ENCODE measurements around the gene DNAJB13. TPM values are rescaled to one million over a fixed set of nuclear protein-coding genes. Genes with fewer than 3 reads are reported as not detected.

Gene DNAJB13
- total RNA-seq, 2 donors from 2014 or later, result not detected

DNA sequence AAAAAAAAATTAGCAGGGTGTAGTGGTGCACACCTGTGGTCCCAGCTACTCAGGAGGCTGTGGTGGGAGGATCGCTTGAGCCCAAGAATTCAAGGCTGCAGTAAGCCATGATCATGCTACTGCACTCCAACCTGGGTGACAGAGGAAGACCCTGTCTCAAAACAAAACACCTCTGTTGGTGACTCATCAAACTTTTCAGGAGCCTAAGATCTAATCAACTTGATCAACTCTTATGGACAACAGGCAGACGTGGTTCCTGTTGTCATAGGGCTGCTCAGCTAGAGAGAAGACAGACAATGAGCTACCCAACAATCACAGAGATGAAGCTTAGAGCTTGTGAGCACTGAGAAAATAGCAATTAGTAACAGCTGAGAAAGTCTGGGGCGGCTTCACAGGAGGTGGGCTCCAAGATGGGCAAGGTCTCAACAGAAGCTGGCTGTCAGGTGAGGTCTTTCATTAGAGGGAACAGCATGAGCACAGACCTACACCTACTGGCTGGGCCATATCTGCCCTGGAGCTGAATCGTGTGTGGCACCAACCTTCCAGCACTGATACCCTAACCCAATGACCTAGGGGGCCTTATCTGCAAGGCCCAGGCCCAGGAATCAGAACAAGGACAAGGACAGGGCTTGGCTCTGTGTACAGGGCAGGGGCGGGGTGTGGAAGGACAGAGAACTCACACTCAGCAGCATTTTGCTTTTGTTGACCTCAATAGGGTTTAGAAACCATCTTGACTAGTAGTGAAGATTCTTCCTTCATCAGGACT lies 65.3 kb downstream of the DNAJB13 start:
- Histone ChIP-seq H3K27ac (no peak overlapping the region), H3K36me3 (peaks cover 6% of the 10 kb centered on the region), H3K4me1 (peaks cover 0 to 41% of the 10 kb centered on the region in 2 donors), H3K4me3 (no peak overlapping the region), H3K9me3 (no peaks in the 10 kb centered on the region), H3K27me3 (no peaks in the 10 kb centered on the region)
- TF ChIP-seq, protein P1, sequence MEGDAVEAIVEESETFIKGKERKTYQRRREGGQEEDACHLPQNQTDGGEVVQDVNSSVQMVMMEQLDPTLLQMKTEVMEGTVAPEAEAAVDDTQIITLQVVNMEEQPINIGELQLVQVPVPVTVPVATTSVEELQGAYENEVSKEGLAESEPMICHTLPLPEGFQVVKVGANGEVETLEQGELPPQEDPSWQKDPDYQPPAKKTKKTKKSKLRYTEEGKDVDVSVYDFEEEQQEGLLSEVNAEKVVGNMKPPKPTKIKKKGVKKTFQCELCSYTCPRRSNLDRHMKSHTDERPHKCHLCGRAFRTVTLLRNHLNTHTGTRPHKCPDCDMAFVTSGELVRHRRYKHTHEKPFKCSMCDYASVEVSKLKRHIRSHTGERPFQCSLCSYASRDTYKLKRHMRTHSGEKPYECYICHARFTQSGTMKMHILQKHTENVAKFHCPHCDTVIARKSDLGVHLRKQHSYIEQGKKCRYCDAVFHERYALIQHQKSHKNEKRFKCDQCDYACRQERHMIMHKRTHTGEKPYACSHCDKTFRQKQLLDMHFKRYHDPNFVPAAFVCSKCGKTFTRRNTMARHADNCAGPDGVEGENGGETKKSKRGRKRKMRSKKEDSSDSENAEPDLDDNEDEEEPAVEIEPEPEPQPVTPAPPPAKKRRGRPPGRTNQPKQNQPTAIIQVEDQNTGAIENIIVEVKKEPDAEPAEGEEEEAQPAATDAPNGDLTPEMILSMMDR (IDR thresholded peaks at IDR 0.05), result no peak
- DNase-seq (ENCODE audit: low spot score), result no peak

GRCh38 chr11:74017631-74018030 lies 66.8 kb downstream of the DNAJB13 start:
- Histone ChIP-seq H3K27me3 (no peaks in the 10 kb centered on the region), H3K27ac (peak overlapping the region; percentile 89 to 91), H3K36me3 (peaks cover 6% of the 10 kb centered on the region), H3K9me3 (no peaks in the 10 kb centered on the region), H3K4me3 (no peak overlapping the region), H3K4me1 (peaks cover 0 to 32% of the 10 kb centered on the region in 2 donors)
- no peak for DNase-seq (ENCODE audit: low spot score)
- TF ChIP-seq, protein P1 (IDR thresholded peaks at IDR 0.05), result no peak

- Histone ChIP-seq H3K27me3 (no peaks in the 10 kb centered on the region), H3K4me1 (peaks cover 0 to 32% of the 10 kb centered on the region in 2 donors), H3K9me3 (no peaks in the 10 kb centered on the region), H3K36me3 (peaks cover 6% of the 10 kb centered on the region), H3K4me3 (no peak overlapping the region), H3K27ac (peak overlapping the region; percentile 89 to 91)
- TF ChIP-seq, protein P1 (IDR thresholded peaks at IDR 0.05), result no peak
- DNase-seq (ENCODE audit: low spot score), result peak; percentile 98
Observed at GRCh38 chr11:74018331-74019005, 67.6 kb downstream of the DNAJB13 start.

DNA sequence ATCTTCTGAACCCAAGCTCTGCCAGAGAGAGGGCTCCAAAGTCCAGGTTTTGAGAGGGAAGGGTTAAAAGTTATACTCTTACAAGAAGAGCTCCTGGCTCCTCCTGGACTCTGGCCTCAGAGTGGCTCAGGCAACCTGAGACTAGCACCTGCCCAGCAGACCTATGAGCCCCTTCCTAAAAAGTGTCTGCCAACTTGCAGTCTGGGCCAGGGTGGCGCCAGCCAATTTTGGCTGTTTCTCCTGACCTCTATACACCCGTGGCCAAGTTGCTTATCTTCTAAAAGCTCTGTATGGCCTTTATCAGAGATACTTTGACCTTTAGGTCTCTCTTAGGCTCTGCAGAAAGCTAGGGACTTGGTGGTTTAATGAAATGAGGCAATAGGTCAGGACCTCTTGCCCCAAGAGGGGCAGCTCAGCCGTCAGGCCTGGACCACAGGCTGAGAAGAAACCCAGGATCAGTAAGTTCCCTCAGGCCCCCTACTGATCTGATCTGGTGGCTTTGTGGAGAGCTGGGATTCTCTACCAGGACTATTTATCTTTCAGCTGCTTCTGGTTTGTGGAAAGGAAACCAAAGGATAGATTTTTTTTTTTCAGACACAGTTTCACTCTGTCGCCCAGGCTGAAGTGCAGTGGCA lies 68.4 kb downstream of the DNAJB13 start:
- H3K27ac ChIP-seq, result peak overlapping the region; percentile 89 to 91
- no peaks in the 10 kb centered on the region for H3K27me3 ChIP-seq
- H3K4me1 ChIP-seq, result peaks cover 0 to 32% of the 10 kb centered on the region in 2 donors
- H3K9me3 ChIP-seq, result no peaks in the 10 kb centered on the region
- TF ChIP-seq, protein P1 (IDR thresholded peaks at IDR 0.05), result no peak
- H3K36me3 ChIP-seq, result peaks cover 6% of the 10 kb centered on the region
- no peak overlapping the region for H3K4me3 ChIP-seq
- no peak for DNase-seq (ENCODE audit: low spot score)

DNA sequence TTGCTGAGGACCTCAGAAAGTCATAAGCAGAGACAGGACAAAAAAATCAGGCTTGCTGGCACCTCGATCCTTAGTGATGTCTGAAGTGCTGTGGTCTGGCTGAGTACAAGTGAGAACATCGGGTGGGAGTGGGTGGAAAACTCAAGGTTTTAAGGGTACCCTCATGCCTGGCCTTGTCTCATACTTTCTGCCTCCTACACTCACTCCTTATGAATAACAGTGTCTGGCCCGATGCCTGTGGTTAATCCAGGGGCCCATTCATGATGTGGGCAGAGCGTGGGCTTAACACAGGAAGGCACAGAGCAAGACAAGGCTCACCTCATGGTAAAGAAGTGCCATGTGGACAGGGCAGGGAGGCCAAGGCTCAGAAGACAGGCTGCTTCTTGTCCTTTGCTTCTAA lies 69.0 kb downstream of the DNAJB13 start:
- Histone ChIP-seq H3K4me1 (peaks cover 0 to 32% of the 10 kb centered on the region in 2 donors), H3K27ac (peak overlapping the region; percentile 89 to 91), H3K27me3 (no peaks in the 10 kb centered on the region), H3K9me3 (no peaks in the 10 kb centered on the region), H3K36me3 (peaks cover 6% of the 10 kb centered on the region), H3K4me3 (no peak overlapping the region)
- TF ChIP-seq, protein P1 (IDR thresholded peaks at IDR 0.05), result no peak
- DNase-seq (ENCODE audit: low spot score), result no peak

Other genes starting within 250 kb of the DNAJB13 start
- gene RAB6A, start 190.0 kb upstream of the DNAJB13 start, total RNA-seq, result 100 to 1,000 TPM in 1 of 2 donors, 10 to 100 TPM in 1; 94.7 to 104 TPM
- 10 to 100 TPM; 18.7 to 25.3 TPM for gene MRPL48, start 163.2 kb upstream of the DNAJB13 start, total RNA-seq
- gene COA4, start 74.2 kb upstream of the DNAJB13 start, total RNA-seq, result 100 to 1,000 TPM in 1 of 2 donors, 10 to 100 TPM in 1; 90.7 to 102 TPM
- gene PAAF1, start 74.0 kb upstream of the DNAJB13 start, total RNA-seq, result 10 to 100 TPM; 10.2 to 12.3 TPM
- gene UCP2, start 31.8 kb downstream of the DNAJB13 start, total RNA-seq, result 10 to 100 TPM in 1 of 2 donors, 1 to 10 TPM in 1; 8.2 to 13.2 TPM
- 1 to 10 TPM in 1 of 2 donors, under 1 TPM in 1; 0.37 to 1.1 TPM for gene UCP3, start 58.1 kb downstream of the DNAJB13 start, total RNA-seq
- gene C2CD3, start 220.0 kb downstream of the DNAJB13 start, total RNA-seq, result 10 to 100 TPM; 15.0 to 15.4 TPM
- 10 to 100 TPM; 30.1 to 35.0 TPM for gene PPME1, start 220.3 kb downstream of the DNAJB13 start, total RNA-seq